ENCODE results near the gene CYP26C1.

DNA sequence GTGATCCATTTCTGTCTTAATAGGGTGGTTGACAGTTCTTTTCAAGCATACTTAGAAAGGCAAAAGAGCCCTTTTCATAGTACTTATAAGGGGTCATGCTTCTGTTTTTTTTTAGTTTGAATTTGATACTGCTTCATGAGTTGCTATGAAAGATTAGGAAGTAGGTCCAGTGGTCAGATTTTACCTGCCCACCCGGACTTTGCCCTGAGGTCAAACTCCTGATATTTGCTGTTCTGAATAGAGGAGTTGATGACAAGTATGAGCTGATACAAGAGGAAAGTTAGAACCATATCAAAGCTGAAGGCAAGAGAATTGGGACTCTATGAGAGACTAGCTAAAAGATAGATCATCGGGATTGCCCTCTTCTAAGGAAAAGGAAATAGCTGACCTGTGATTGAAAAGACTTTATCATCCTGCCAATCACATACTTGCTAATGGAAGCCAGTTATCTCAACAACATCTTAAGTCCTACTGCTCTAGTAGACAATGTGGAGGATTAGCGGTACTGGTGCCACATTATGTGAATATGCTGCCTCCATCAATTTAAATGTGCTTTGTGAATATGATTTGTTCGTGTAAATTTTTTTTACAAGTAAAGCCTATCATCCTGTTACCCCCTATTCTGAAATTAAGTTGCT is 37.5 kb upstream of the CYP26C1 start:
- TF ChIP-seq, protein P1, sequence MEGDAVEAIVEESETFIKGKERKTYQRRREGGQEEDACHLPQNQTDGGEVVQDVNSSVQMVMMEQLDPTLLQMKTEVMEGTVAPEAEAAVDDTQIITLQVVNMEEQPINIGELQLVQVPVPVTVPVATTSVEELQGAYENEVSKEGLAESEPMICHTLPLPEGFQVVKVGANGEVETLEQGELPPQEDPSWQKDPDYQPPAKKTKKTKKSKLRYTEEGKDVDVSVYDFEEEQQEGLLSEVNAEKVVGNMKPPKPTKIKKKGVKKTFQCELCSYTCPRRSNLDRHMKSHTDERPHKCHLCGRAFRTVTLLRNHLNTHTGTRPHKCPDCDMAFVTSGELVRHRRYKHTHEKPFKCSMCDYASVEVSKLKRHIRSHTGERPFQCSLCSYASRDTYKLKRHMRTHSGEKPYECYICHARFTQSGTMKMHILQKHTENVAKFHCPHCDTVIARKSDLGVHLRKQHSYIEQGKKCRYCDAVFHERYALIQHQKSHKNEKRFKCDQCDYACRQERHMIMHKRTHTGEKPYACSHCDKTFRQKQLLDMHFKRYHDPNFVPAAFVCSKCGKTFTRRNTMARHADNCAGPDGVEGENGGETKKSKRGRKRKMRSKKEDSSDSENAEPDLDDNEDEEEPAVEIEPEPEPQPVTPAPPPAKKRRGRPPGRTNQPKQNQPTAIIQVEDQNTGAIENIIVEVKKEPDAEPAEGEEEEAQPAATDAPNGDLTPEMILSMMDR (conservative IDR thresholded peaks at IDR 0.05): no peak
- no peak for TF ChIP-seq EZH2 (IDR thresholded peaks at IDR 0.05; ENCODE audit: low read depth)

Measured in PC-9 (cell line).